Loucy (cell line): Measurements from ENCODE around the gene SNX4.
"Not testable (repeated sequence)": the region's sequence is repeated elsewhere in the genome, so short reads cannot be mapped to it uniquely, and the experiment has no call there.

ENCODE experiments used
- H2AFZ ChIP-seq: fragments of 200-600 bp; sonication (generic); 2 replicates; pipeline ENCODE4 v1.6.0; 2016; ENCODE audit warnings: antibody characterized with exemption, mild to moderate bottlenecking, low read length, moderate library complexity
- H3F3A ChIP-seq: fragments of 200-600 bp; 2 replicates; pipeline ENCODE4 v1.6.0; 2016; ENCODE audit warnings: antibody characterized with exemption, low read depth, mild to moderate bottlenecking
- H3K27me3 ChIP-seq: fragments of 200-600 bp; sonication (generic); 2 replicates; pipeline ENCODE4 v1.6.1; 2014; ENCODE audit warnings: low read length, mild to moderate bottlenecking; ENCODE audit not compliant: insufficient read depth, poor library complexity, severe bottlenecking
- H3K36me3 ChIP-seq: fragments of 200-600 bp; sonication (generic); 2 replicates; pipeline ENCODE4 v1.6.1; 2016; ENCODE audit warnings: low read length; ENCODE audit not compliant: insufficient read depth
- H3K4me1 ChIP-seq: fragments of 200-600 bp; sonication (generic); 2 replicates; pipeline ENCODE4 v1.5.1; 2014; ENCODE audit warnings: low read length, mild to moderate bottlenecking; ENCODE audit not compliant: insufficient read depth, poor library complexity, severe bottlenecking
- H3K4me2 ChIP-seq: fragments of 200-600 bp; sonication (generic); 2 replicates; pipeline ENCODE4 v1.6.0; 2014; ENCODE audit warnings: antibody characterized with exemption, low read length, low read depth, mild to moderate bottlenecking; ENCODE audit not compliant: poor library complexity, severe bottlenecking
- H3K4me3 ChIP-seq: fragments of 200-600 bp; sonication (generic); 2 replicates; pipeline ENCODE4 v1.5.1; 2014; ENCODE audit warnings: low read length, mild to moderate bottlenecking, mixed read lengths; ENCODE audit not compliant: poor library complexity, severe bottlenecking
- H3K79me2 ChIP-seq: fragments of 200-600 bp; sonication (generic); 2 replicates; pipeline ENCODE4 v1.6.1; 2014; ENCODE audit warnings: low read length; ENCODE audit not compliant: insufficient read depth
- H3K9ac ChIP-seq: fragments of 200-600 bp; sonication (generic); 2 replicates; pipeline ENCODE4 v1.6.0; 2014; ENCODE audit warnings: mild to moderate bottlenecking, low read depth, low read length, moderate library complexity; ENCODE audit not compliant: poor library complexity, severe bottlenecking
- H3K9me2 ChIP-seq: fragments of 200-600 bp; sonication (generic); replicated peaks from 2 replicates; pipeline ENCODE4 v1.6.1; 2016; ENCODE audit warnings: low read depth, low read length, mixed read lengths
- H3K9me3 ChIP-seq: fragments of 200-600 bp; sonication (generic); 2 replicates; pipeline ENCODE4 v1.6.1; 2014; ENCODE audit warnings: mild to moderate bottlenecking, antibody characterized with exemption, low read length, low read depth; ENCODE audit not compliant: insufficient read depth
- H4K20me1 ChIP-seq: fragments of 200-600 bp; sonication (generic); 2 replicates; pipeline ENCODE4 v1.6.0; 2014; ENCODE audit warnings: antibody characterized with exemption, low read length, mild to moderate bottlenecking; ENCODE audit not compliant: insufficient read depth, poor library complexity, severe bottlenecking
- CTCF ChIP-seq: fragments of 200-600 bp; sonication (generic); conservative IDR thresholded peaks from 2 replicates; pipeline ENCODE4 v1.5.1; 2014; ENCODE audit warnings: mild to moderate bottlenecking, antibody characterized with exemption, low read length
- EZH2phosphoT487 ChIP-seq: fragments of 200-600 bp; IDR thresholded peaks from 2 replicates; pipeline ENCODE4 v1.6.1; 2018; ENCODE audit warnings: antibody characterized with exemption, mild to moderate bottlenecking, moderate library complexity, borderline replicate concordance

Gene SNX4

GRCh38 chr3:125482406-125482805 is 37.6 kb downstream of the SNX4 start:
- H3K4me3 ChIP-seq, result no peak overlapping the region
- H3K27me3 ChIP-seq, result no peaks in the 10 kb centered on the region
- no peak overlapping the region for H2AFZ ChIP-seq
- H3K9me2 ChIP-seq, result no peaks in the 10 kb centered on the region
- H3K9ac ChIP-seq, result no peak overlapping the region
- no peaks in the 10 kb centered on the region for H3K9me3 ChIP-seq
- TF ChIP-seq EZH2phosphoT487, result no peak
- no peak for TF ChIP-seq CTCF
- H3K36me3 ChIP-seq, result peaks cover 68% of the 10 kb centered on the region; the same call in 1 of the 2 replicates
- H3F3A ChIP-seq, result no peaks in the 10 kb centered on the region
- no peaks in the 10 kb centered on the region for H3K4me1 ChIP-seq
- H3K4me2 ChIP-seq, result no peak overlapping the region
- peaks cover 2% of the 10 kb centered on the region for H4K20me1 ChIP-seq
- no peaks in the 10 kb centered on the region for H3K79me2 ChIP-seq

- Histone ChIP-seq H3F3A (no peaks in the 10 kb centered on the region), H3K9me2 (no peaks in the 10 kb centered on the region), H3K36me3 (peaks cover 74% of the 10 kb centered on the region; the same call in 1 of the 2 replicates), H4K20me1 (peaks cover 2% of the 10 kb centered on the region), H3K4me2 (no peak overlapping the region), H3K79me2 (no peaks in the 10 kb centered on the region), H3K9ac (no peak overlapping the region), H3K4me3 (no peak overlapping the region), H3K27me3 (no peaks in the 10 kb centered on the region), H3K4me1 (no peaks in the 10 kb centered on the region), H3K9me3 (no peaks in the 10 kb centered on the region), H2AFZ (no peak overlapping the region)
- TF ChIP-seq CTCF (no peak), EZH2phosphoT487 (no peak)
Observed at GRCh38 chr3:125481786-125482185, 38.2 kb downstream of the SNX4 start.

- not testable (repeated sequence) for H3K4me2 ChIP-seq, H3K9me3 ChIP-seq, H3K9ac ChIP-seq, H3K27me3 ChIP-seq, H2AFZ ChIP-seq, H3K79me2 ChIP-seq, H3K4me3 ChIP-seq, H4K20me1 ChIP-seq, H3F3A ChIP-seq, H3K9me2 ChIP-seq, H3K4me1 ChIP-seq
- peaks cover 74% of the 10 kb centered on the region; the same call in 1 of the 2 replicates for H3K36me3 ChIP-seq
Observed at GRCh38 chr3:125481375-125481759, 38.6 kb downstream of the SNX4 start.

GRCh38 chr3:125480656-125481374 is 39.2 kb downstream of the SNX4 start:
- Histone ChIP-seq H3F3A (no peaks in the 10 kb centered on the region), H3K9ac (no peak overlapping the region), H3K27me3 (no peaks in the 10 kb centered on the region), H2AFZ (no peak overlapping the region), H3K9me2 (no peaks in the 10 kb centered on the region), H3K4me2 (no peak overlapping the region), H3K9me3 (no peaks in the 10 kb centered on the region), H4K20me1 (peaks cover 2% of the 10 kb centered on the region), H3K36me3 (peaks cover 72% of the 10 kb centered on the region; the same call in 1 of the 2 replicates), H3K4me3 (no peak overlapping the region), H3K79me2 (no peaks in the 10 kb centered on the region), H3K4me1 (no peaks in the 10 kb centered on the region)
- TF ChIP-seq EZH2phosphoT487, result no peak
- TF ChIP-seq CTCF, result no peak
